ENCODE results near the gene VANGL1. TPM values are rescaled to one million over a fixed set of nuclear protein-coding genes. Genes with fewer than 3 reads are reported as not detected.
A peak's percentile ranks its signal among the peaks of the same experiment; 100 is the strongest.

VANGL1 gene
- total RNA-seq, 4 donors from 2014 or later: 0.66 to 1.2 (median 1.1) TPM

DNA sequence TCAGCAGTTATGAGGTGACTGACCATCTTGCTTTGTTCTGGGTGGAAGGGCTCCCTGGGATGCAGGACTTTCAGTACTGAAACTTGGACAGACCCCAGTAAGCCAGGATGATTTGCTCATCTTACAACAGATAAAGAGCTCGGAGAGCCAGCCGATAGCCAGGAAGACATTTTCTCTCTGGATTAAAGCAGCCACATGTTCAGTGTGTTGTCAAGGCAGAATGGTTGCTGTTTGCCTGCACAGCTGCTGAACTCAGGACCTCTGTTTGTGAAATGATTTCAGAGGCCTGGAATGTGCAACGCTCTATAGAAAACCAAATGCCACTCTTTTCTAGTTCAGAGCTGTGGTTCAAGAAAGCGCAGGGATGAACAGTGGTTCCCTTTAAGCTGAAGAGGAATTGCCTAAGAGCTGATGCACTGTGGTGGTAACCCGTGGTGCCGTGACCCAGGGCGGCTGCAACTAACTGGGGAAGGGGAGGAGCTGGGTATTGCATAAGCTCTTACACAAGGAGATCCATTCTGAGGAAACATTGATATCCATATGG is 86.0 kb downstream of the VANGL1 start:
- DNase-seq (peak; percentile 41 to 61), ATAC-seq (peak; percentile 64 to 74)
- TF ChIP-seq, protein P1, sequence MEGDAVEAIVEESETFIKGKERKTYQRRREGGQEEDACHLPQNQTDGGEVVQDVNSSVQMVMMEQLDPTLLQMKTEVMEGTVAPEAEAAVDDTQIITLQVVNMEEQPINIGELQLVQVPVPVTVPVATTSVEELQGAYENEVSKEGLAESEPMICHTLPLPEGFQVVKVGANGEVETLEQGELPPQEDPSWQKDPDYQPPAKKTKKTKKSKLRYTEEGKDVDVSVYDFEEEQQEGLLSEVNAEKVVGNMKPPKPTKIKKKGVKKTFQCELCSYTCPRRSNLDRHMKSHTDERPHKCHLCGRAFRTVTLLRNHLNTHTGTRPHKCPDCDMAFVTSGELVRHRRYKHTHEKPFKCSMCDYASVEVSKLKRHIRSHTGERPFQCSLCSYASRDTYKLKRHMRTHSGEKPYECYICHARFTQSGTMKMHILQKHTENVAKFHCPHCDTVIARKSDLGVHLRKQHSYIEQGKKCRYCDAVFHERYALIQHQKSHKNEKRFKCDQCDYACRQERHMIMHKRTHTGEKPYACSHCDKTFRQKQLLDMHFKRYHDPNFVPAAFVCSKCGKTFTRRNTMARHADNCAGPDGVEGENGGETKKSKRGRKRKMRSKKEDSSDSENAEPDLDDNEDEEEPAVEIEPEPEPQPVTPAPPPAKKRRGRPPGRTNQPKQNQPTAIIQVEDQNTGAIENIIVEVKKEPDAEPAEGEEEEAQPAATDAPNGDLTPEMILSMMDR (IDR thresholded peaks at IDR 0.05 in 4 of 5, conservative IDR thresholded peaks at IDR 0.05 in 1 of 5): no peak
- no peak for TF ChIP-seq POLR2A (IDR thresholded peaks at IDR 0.05)
- H3K4me1 ChIP-seq: peaks cover 0 to 14% of the 10 kb centered on the region in 2 donors
- H3K36me3 ChIP-seq: peaks cover 0 to 10% of the 10 kb centered on the region in 2 donors
- no peaks in the 10 kb centered on the region for H3K9me3 ChIP-seq
- intact Hi-C loops (cut with DNase I; ENCODE audit: low total_unique reads) (loop anchor here (10.0 kb wide), 1 partner anchor 593 kb away; no protein-coding TSS in a partner anchor), in situ Hi-C loops (cut with MboI; ENCODE audit: low sequenced_read_pairs in 4 of 4) (no loop called here)
- peak overlapping the region; percentile 15 to 56 (median 42) for H3K27ac ChIP-seq
- no peaks in the 10 kb centered on the region for H3K27me3 ChIP-seq
- H3K4me3 ChIP-seq: no peak overlapping the region

DNA sequence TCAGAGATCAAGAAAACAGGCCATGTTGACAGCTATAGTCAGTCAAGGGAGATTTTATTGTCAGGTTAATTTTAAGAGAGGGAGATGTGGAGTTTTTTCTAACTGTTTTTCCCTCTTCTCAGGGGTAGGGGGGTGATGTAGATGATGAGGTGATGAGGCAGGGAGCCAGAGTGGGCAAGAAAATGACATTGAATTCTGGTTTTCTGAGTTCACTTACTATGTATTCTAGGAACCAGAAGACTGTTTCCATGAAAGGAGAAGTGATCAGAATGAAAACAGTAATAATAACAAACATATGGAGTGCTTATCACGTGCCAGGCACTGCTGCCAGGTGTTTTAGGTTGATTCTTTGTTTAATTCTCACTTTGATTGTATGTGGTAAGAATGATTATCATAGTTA is 86.6 kb downstream of the VANGL1 start:
- intact Hi-C loops (cut with DNase I; ENCODE audit: low total_unique reads): loop anchor here (10.0 kb wide), 1 partner anchor 594 kb away; no protein-coding TSS in a partner anchor
- H3K9me3 ChIP-seq: no peaks in the 10 kb centered on the region
- H3K27me3 ChIP-seq: no peaks in the 10 kb centered on the region
- no peak for TF ChIP-seq POLR2A (IDR thresholded peaks at IDR 0.05)
- TF ChIP-seq, protein P1 (IDR thresholded peaks at IDR 0.05 in 4 of 5, conservative IDR thresholded peaks at IDR 0.05 in 1 of 5): no peak
- peaks cover 0 to 10% of the 10 kb centered on the region in 2 donors for H3K36me3 ChIP-seq
- H3K4me1 ChIP-seq: peaks cover 0 to 14% of the 10 kb centered on the region in 2 donors
- DNase-seq (no peak), ATAC-seq (no peak)
- H3K4me3 ChIP-seq: no peak overlapping the region
- in situ Hi-C loops (cut with MboI; ENCODE audit: low sequenced_read_pairs in 4 of 4): no loop called here
- H3K27ac ChIP-seq: peak overlapping the region; percentile 31 to 56 (median 42)

DNA sequence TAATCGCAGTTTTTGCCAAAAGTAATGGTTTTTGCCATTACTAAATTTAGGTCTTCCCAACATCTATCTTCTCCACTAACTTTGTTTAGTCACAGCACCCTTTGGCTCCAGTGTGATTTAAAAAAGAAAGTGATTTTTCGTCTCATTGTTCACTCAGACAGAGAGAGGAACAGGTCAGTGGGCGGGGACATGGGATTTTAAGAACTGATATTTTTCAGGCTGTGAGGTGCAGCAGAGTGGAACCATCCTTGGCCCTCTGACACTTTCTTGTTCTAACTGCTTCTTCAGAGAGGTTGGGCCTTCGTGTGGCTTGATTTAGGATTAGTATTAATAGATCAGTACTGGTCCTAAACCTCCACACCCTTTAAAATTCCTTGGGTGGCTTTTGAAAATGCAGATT is 88.0 kb downstream of the VANGL1 start:
- ATAC-seq: no peak
- in situ Hi-C loops (cut with MboI; ENCODE audit: low sequenced_read_pairs in 4 of 4): no loop called here
- Histone ChIP-seq H3K27ac (no peak overlapping the region), H3K9me3 (no peaks in the 10 kb centered on the region), H3K4me3 (no peak overlapping the region), H3K4me1 (peaks cover 0 to 14% of the 10 kb centered on the region in 2 donors), H3K27me3 (no peaks in the 10 kb centered on the region), H3K36me3 (peaks cover 0 to 20% of the 10 kb centered on the region in 2 donors)
- TF ChIP-seq POLR2A (IDR thresholded peaks at IDR 0.05): no peak
- TF ChIP-seq, protein P1 (IDR thresholded peaks at IDR 0.05 in 4 of 5, conservative IDR thresholded peaks at IDR 0.05 in 1 of 5): no peak
- intact Hi-C loops (cut with DNase I; ENCODE audit: low total_unique reads): loop anchor here (10.0 kb wide), 1 partner anchor 595 kb away; no protein-coding TSS in a partner anchor
- DNase-seq: no peak

- DNase-seq (no peak), ATAC-seq (no peak)
- Histone ChIP-seq H3K9me3 (no peaks in the 10 kb centered on the region), H3K36me3 (peaks cover 0 to 13% of the 10 kb centered on the region in 2 donors), H3K4me1 (peaks cover 0 to 6% of the 10 kb centered on the region in 2 donors), H3K27me3 (no peaks in the 10 kb centered on the region), H3K4me3 (no peak overlapping the region), H3K27ac (no peak overlapping the region)
- TF ChIP-seq, protein P1 (IDR thresholded peaks at IDR 0.05 in 4 of 5, conservative IDR thresholded peaks at IDR 0.05 in 1 of 5): no peak
- TF ChIP-seq POLR2A (IDR thresholded peaks at IDR 0.05): no peak
- intact Hi-C loops (cut with DNase I; ENCODE audit: low total_unique reads): no loop called here
- in situ Hi-C loops (cut with MboI; ENCODE audit: low sequenced_read_pairs in 4 of 4): no loop called here
These were observed 90.5 kb downstream of the VANGL1 start for GRCh38 chr1:115732316-115732715.
